ENCODE results near the gene LIX1L. TPM values are rescaled to one million over a fixed set of nuclear protein-coding genes. Genes with fewer than 3 reads are reported as not detected.
"Not testable (repeated sequence)": the region's sequence is repeated elsewhere in the genome, so short reads cannot be mapped to it uniquely, and the experiment has no call there.

The LIX1L gene
- total and polyA plus RNA-seq, 10 donors, result 11.0 to 52.9 (median 36.3) TPM

DNA sequence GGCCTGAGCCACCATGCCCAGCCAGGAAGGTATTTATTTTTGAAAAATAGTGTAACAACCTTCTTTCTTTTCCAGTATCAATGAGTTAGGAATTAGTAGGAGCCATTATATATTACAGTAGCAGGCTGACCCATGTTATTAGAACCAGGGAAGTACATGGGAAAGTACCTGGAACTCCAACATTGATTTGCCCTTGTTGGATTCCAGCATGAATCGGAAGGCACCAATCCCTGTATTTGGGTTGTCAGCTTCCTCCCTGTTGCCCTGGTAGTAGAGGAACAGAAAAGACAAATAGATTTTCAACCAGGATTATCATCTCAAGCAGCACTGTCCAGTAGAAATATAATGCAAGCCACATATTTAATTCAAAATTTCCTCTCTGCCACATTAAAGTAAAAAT is 20.4 kb downstream of the LIX1L start:
- TF ChIP-seq, protein P1, sequence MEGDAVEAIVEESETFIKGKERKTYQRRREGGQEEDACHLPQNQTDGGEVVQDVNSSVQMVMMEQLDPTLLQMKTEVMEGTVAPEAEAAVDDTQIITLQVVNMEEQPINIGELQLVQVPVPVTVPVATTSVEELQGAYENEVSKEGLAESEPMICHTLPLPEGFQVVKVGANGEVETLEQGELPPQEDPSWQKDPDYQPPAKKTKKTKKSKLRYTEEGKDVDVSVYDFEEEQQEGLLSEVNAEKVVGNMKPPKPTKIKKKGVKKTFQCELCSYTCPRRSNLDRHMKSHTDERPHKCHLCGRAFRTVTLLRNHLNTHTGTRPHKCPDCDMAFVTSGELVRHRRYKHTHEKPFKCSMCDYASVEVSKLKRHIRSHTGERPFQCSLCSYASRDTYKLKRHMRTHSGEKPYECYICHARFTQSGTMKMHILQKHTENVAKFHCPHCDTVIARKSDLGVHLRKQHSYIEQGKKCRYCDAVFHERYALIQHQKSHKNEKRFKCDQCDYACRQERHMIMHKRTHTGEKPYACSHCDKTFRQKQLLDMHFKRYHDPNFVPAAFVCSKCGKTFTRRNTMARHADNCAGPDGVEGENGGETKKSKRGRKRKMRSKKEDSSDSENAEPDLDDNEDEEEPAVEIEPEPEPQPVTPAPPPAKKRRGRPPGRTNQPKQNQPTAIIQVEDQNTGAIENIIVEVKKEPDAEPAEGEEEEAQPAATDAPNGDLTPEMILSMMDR (IDR thresholded peaks at IDR 0.05 in 8 of 11, conservative IDR thresholded peaks at IDR 0.05 in 3 of 11), result no peak
- TF ChIP-seq POLR2A (IDR thresholded peaks at IDR 0.05) (no peak), POLR2AphosphoS5 (IDR thresholded peaks at IDR 0.05) (no peak)
- 62 to 95% (median 69%) methylated on average over 1 of the region's 1 CpG for WGBS, 5 donors
- intact Hi-C loops (cut with DNase I; ENCODE audit: low total_unique reads), result no loop called here
- peaks cover 0 to 25% (median 13%) of the 10 kb centered on the region in 6 donors for H3K4me1 ChIP-seq
- peaks cover 0 to 93% (median 48%) of the 10 kb centered on the region in 6 donors for H3K36me3 ChIP-seq
- DNase-seq, result no peak
- H3K9me3 ChIP-seq, result no peaks in the 10 kb centered on the region
- H3K27me3 ChIP-seq (replicated peaks in 1 of 7), result no peaks in the 10 kb centered on the region
- no peak overlapping the region for H3K4me3 ChIP-seq
- H3K27ac ChIP-seq, result peak overlapping the region in 4 of 8 donors; percentile 10 to 35 (median 32)

DNA sequence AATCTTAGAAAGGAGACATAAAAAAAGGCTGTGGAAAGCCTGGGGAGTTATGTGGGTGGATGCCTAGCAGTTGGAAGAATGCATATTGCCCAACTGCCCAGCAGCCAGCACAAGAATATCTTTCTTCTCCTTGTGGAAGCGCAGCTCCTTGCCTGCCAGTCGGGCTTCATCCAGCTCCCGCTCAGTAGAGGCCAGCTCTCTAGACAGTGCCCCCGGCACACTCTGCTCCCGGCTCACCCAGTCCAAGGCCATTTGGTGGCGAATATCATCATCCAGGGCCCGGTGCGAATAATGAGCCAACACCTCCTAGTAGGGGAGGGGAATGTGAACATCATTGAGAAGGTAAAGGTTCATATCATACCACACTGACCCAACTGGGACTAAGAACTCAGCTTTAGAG is 21.6 kb downstream of the LIX1L start:
- Histone ChIP-seq H3K9me3 (no peaks in the 10 kb centered on the region), H3K36me3 (peaks cover 0 to 81% (median 42%) of the 10 kb centered on the region in 6 donors), H3K27ac (peak overlapping the region in 1 of 8 donors; percentile 11), H3K4me1 (peaks cover 0 to 34% (median 19%) of the 10 kb centered on the region in 6 donors), H3K4me3 (no peak overlapping the region), H3K27me3 (replicated peaks in 1 of 7) (no peaks in the 10 kb centered on the region)
- 82 to 98% (median 93%) methylated on average over 8 of the region's 8 CpGs for WGBS, 5 donors
- intact Hi-C loops (cut with DNase I; ENCODE audit: low total_unique reads), result no loop called here
- no peak for DNase-seq
- TF ChIP-seq, protein P1 (IDR thresholded peaks at IDR 0.05 in 8 of 11, conservative IDR thresholded peaks at IDR 0.05 in 3 of 11), result no peak
- TF ChIP-seq POLR2A (IDR thresholded peaks at IDR 0.05), result no peak

DNA sequence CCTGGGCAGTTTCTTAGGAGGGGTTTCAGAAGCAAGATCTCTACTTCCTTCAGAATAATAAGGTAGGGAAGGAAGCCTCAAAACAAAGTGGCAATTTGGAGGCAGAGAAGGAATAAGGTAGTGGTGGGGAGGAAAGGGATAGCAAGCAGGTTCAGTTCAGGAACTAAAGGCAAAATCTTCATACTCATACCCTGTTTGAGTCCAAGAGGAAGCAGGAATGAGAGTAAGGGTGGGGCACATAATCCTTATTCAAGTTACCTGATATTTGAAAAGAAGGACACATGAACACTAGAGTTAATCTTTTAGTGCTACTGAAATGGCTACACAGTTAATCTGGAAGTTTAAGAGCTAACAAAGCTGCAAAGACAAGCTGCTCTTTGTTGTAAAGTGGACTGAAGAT is 22.1 kb downstream of the LIX1L start:
- DNase-seq, result no peak
- Histone ChIP-seq H3K36me3 (peaks cover 0 to 75% (median 38%) of the 10 kb centered on the region in 6 donors), H3K4me1 (peaks cover 0 to 34% (median 19%) of the 10 kb centered on the region in 6 donors), H3K4me3 (no peak overlapping the region), H3K27ac (no peak overlapping the region), H3K27me3 (replicated peaks in 1 of 7) (no peaks in the 10 kb centered on the region), H3K9me3 (no peaks in the 10 kb centered on the region)
- TF ChIP-seq, protein P1 (IDR thresholded peaks at IDR 0.05 in 8 of 11, conservative IDR thresholded peaks at IDR 0.05 in 3 of 11), result no peak
- no peak for TF ChIP-seq POLR2AphosphoS5 (IDR thresholded peaks at IDR 0.05)
- no peak for TF ChIP-seq POLR2A (IDR thresholded peaks at IDR 0.05)
- intact Hi-C loops (cut with DNase I; ENCODE audit: low total_unique reads), result no loop called here

DNA sequence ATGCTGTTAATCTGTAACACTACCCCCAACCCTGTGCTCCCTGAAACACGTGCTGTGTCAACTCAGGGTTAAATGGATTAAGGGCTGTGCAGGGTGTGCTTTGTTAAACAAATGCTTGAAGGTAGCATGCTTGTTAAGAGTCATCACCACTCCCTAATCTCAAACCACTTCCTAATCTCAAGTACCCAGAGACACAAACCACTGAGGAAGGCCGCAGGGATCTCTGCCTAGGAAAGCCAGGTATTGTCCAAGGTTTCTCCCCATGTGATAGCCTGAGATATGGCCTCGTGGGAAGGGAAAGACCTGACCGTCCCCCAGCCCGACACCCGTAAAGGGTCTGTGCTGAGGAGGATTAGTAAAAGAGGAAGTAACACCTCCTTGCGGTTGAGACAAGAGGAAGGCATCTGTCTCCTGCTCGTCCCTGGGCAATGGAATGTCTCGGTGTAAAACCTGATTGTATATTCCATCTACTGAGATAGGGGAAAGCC is 25.3 kb downstream of the LIX1L start:
- peak overlapping the region in 1 of 8 donors; percentile 45 for H3K4me3 ChIP-seq
- intact Hi-C loops (cut with DNase I; ENCODE audit: low total_unique reads); H3K9me3 ChIP-seq; H3K27me3 ChIP-seq (replicated peaks in 1 of 7); DNase-seq: not testable (repeated sequence)
- TF ChIP-seq POLR2AphosphoS5 (IDR thresholded peaks at IDR 0.05), result peak in 1 of 3 donors; percentile 47
- 7 to 19% (median 10%) methylated on average over 9 of the region's 9 CpGs for WGBS, 5 donors
- peaks cover 3 to 47% (median 26%) of the 10 kb centered on the region in 6 donors for H3K4me1 ChIP-seq
- H3K36me3 ChIP-seq, result peaks cover 0 to 50% (median 36%) of the 10 kb centered on the region in 6 donors
- H3K27ac ChIP-seq, result peak overlapping the region in 5 of 8 donors; percentile 33 to 79 (median 60)

All from spleen (tissue), 11 donors.